Stimulated activated CD8-positive, alpha-beta memory T cell treated with anti-CD3 and anti-CD28 coated beads, Interleukin-4, amount 100 ng/mL, for 4 hours (primary cell): ENCODE data around the gene ZNF385C.
A peak's percentile ranks its signal among the peaks of the same experiment; 100 is the strongest.
"Not testable (repeated sequence)": the region's sequence is repeated elsewhere in the genome, so short reads cannot be mapped to it uniquely, and the experiment has no call there.

ENCODE experiments used
- DNase-seq, 2 donors: peaks; one replicate each; pipeline ENCODE4 v3.0.0-alpha.2; 2020; ENCODE audit warnings: low read depth in 2 of 2, low spot score in 1 of 2

ZNF385C gene

GRCh38 chr17:42023524-42024349 lies 74.5 kb downstream of the ZNF385C start:
- no peak for DNase-seq

DNA sequence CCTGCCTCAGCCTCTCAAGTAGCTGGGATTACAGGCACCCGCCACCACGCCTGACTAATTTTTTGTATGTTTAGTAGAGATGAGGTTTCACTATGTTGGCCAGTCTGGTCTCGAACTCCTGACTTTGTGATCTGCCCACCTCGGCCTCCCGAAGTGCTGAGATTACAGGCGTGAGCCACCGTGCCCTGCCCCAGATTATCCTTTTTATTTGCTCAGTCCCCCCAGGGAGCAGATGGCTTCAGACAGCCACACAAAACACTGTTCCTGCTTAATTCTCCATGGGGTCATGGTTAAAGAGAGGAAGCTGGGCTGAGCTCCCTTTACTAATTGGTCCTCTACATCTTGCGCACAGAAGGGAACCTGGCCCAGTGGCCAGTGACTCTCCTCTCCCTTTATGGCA lies 77.4 kb downstream of the ZNF385C start:
- not testable (repeated sequence) for DNase-seq

- peak; percentile 80 to 86 for DNase-seq
These were observed 78.5 kb downstream of the ZNF385C start, which contains the start of gene NKIRAS2 for GRCh38 chr17:42019509-42020404. TSS of gene NKIRAS2 (plus strand) at chr17:42020090. CDS start at chr17:42021578, 1,488 bp downstream.

- no peak for DNase-seq
These were observed 79.3 kb downstream of the ZNF385C start for GRCh38 chr17:42018988-42019387.

DNA sequence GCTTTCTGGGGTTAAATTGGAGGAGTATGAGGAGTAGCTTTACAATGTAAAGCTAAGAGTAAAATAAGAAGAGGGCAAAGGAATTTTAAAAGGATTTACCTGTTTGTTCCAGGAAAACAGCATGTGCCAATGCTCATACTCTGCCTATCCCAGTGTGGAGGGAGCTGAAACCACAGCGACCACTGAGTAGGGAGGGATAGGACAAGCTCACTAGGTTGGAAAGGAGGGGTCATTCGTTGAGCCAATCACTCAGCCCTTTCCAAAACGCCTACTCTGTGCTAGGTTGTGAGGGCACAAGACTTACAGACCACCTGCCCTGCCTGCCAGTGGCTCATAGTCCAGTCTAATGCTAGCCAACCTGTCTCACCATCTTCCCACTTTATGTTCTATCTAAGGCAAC lies 79.9 kb downstream of the ZNF385C start:
- DNase-seq, result no peak

DNA sequence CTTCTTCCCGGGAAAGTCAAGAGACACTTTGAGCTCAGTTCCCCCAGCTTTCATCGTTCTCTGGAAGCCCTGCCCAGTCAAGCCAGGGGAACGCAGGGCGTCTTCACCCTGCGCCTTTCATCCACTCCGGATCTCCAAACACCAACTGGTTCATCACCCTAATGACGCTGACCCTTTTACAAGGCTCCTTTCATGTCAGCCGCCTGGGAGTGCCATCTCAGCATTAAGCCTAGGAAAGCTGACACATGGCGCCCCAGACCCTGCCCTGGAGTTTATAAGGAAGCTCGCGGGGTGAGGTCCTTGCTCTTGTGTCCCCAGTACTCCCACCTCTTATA lies 80.4 kb downstream of the ZNF385C start:
- no peak for DNase-seq

- DNase-seq, result peak; percentile 63 to 83
These were observed 81.1 kb downstream of the ZNF385C start, which contains the start of gene DNAJC7 for GRCh38 chr17:42016941-42017865. TSS of gene DNAJC7 (minus strand) at chr17:42017439. CDS start at chr17:42017416, 23 bp downstream.

DNA sequence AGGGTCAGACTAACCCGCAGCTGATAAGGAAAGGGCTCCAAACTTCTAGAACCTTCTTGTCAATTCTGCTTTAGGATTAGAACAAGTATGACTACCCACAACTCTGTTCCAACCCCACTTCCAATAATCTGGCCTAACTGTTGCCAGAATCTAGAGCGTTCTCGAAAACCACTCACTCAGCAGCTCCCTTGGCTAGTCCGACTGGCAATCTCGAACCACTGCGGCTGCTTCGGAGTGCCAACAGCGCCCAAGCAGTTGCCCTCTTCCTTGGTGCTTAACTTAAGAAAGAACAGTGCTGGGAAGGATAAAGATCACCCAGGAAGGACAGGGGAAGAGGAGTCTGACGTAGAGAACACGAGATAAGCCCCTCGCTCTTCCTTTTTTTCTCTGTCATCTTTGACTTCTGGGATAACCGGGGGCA lies 81.9 kb downstream of the ZNF385C start:
- DNase-seq, result no peak

DNA sequence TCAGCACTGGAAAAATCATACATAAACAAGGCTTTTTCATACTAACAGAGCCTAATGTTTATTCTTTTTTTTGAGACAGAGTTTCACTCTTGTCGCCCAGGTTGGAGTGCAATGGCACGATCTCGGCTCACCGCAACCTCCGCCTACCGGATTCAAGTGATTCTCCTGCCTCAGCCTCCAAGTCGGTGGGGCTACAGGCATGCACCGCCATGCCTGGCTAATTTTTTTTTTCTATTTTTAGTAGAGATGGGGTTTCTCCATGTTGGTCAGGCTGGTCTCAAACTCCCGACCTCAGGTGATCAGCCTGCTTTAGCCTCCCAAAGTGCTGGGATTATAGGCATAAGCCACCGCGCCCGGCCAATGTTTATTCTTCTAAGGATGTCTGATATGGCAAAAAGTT lies 84.5 kb downstream of the ZNF385C start:
- DNase-seq, result not testable (repeated sequence)

GRCh38 chr17:42012363-42012762 lies 85.9 kb downstream of the ZNF385C start:
- DNase-seq, result not testable (repeated sequence)

GRCh38 chr17:42010898-42011516 lies 87.3 kb downstream of the ZNF385C start:
- no peak for DNase-seq

DNA sequence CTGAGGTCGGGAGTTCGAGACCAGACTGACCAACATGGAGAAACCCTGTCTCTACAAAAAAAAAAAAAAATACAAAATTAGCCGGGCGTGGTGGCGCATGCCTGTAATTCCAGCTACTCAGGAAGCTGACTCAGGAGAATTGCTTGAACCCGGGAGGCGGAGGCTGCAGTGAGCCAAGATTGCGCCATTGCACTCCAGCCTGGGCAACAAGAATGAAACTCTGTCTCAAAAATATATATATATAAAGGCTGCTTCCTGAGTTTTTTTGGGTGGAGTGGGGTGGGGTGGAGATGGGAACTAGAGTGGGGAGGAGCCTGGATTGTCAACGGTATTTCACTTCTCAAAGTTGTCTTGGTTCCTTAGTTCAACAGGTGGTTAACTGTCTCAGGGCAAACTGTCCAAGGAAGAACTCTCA lies 88.0 kb downstream of the ZNF385C start:
- not testable (repeated sequence) for DNase-seq

- DNase-seq, result no peak
These were observed 89.1 kb downstream of the ZNF385C start for GRCh38 chr17:42009170-42009569.

DNA sequence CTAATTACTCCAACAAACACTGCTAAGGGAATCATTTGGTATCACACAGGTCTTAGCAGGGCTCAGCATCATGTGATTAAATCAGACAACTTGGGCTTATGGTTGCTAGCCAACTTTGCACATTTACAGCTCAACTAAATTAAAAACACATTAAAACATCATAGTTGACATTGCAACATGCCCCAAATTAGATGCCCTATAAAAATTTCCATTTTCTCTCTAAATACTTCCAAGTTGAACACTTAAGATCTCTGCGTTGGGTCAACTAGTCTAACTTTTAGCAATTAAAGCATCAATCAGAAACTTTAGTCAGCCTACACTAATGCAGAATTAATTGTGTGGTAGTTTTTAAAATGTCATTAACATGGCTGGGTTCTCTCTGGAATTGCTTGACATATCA lies 93.1 kb downstream of the ZNF385C start:
- DNase-seq, result no peak

DNA sequence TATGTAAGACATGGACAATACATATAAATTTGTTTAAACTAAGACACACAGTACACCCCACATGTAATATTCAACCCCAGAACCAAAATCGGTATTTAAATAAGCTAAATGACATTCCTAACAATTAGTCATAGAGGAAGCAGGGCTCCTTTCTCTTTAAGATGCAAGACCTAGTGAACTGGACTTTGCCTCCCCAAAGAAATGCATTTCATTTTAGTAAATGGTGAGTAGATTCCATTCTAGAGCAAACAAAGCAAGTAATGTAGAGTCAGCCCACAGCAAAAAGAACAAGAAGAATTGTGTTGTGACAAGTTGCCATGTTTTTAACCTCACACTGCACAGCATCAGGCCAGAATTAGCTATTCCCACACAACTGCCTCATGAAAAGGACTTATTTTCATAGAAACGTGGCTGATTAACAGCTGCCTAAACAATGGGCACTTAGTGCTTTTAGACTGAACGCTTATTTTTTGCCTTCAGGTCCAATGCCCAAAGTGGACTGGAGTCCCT lies 95.4 kb downstream of the ZNF385C start:
- DNase-seq, result no peak

DNA sequence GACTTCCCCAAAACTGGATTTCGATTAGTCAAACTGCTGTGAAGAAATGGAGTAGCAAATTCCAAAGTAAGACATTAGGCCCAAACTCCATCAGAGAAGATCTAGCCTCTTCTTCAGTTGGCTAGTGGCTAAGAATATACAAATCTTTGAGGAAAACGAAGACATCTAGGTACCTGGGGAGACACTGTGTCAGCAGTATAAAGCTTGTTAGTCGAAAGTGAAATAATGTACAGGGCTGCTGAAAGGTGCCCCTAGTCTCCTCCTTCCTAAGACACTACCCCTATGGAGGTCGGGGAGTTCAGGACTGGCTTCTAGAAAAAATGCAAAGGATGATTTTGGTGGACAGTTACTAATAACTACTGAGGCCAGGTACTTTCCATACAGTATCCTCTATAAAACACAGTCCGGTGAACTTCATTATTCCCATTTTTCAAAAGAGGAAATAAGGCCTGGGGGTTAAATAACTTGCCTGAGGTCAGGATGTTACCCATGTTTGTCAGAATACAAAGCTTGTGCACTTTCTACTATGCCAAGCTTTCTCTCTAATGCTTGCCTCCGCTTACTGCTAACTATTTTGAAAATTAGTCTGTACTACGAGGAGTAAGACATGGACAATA lies 96.0 kb downstream of the ZNF385C start:
- DNase-seq, result no peak

- DNase-seq, result no peak
These were observed 96.5 kb downstream of the ZNF385C start for GRCh38 chr17:42001729-42002128.

DNA sequence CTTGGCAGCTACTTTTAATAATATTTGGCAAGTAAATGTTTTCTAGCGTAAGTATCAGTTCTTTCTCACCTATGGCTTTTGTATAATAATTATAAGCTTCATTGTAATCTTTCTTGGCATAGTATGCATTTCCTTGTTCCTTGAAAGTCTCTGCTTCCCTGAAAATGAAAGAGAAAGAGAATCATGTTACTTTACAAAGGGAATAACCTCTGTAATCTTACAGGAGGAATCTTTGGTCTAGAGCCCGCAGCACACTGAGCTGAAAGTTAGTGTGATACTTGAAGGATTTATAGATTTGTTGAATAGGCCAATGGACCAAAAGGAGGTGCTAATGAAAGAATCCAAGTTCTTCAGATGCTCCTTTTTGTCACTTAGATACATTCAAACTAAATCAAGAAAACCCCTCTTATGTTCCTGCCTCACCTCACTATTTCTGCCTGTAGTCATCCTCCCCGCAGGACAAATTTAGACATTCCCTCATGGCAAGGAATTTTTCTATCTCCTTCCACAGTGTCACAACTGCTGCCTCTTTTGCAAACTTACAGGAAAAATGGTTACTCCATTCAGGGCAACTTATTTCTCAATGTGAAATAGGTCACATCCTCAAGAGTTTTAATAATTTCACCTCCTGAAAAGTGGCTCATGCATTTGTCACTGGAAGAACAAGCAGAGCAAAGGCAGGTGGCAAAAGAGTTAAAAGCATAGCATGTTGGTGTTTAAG lies 97.7 kb downstream of the ZNF385C start:
- DNase-seq, result no peak

DNA sequence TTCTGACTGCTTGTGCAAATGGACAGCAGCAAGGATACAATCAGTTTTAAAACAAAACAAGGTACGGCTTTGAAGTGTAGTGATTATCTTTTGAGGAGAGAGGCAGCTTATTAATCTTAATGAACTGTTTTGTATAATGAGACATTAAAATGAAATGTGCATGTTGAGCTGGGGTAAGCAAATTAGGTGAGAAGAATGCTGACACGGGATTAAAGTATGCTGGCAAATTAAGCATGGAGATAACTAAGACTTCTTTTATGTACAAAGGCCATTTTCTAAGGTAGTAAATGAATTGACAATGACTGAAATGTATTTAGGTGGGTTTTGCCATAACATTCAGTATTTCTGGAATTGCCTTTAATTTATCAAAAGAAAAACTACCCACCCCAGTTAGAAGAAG lies 99.8 kb downstream of the ZNF385C start:
- no peak for DNase-seq
